Activated CD8-positive, alpha-beta T cell treated with anti-CD3 and anti-CD28 coated beads for 36 hours (primary cell): ENCODE results near the gene KIRREL1. TPM values are rescaled to one million over a fixed set of nuclear protein-coding genes. Genes with fewer than 3 reads are reported as not detected.
A peak's percentile ranks its signal among the peaks of the same experiment; 100 is the strongest.

Experiments
- ATAC-seq: fragments of 200-7000 bp; cut with Tn5 transposase; one replicate; pipeline ENCODE4 v1.10.0; 2021; ENCODE audit warnings: mild to moderate bottlenecking, moderate library complexity
- CTCF ChIA-PET: fragments of 350-600 bp; sonication (Branson Sonifier 250); formaldehyde crosslinking; loops from one replicate; lab custom pipeline; 2021; ENCODE audit warnings: antibody characterized with exemption; lab: Charles Lee
- POLR2A ChIA-PET: fragments of 350-600 bp; sonication (Branson Sonifier 250); formaldehyde crosslinking; loops from one replicate; lab custom pipeline; 2021; ENCODE audit warnings: antibody characterized with exemption; lab: Charles Lee
- DNase-seq: peaks from one replicate; pipeline ENCODE4 v3.0.0-alpha.2; 2020
- H3K27ac Mint-ChIP-seq: one replicate; pipeline ENCODE4 v1.8.0; 2021; ENCODE audit warnings: mild to moderate bottlenecking, mixed read lengths
- H3K27me3 Mint-ChIP-seq: one replicate; pipeline ENCODE4 v1.8.0; 2021; ENCODE audit warnings: mixed read lengths
- H3K36me3 Mint-ChIP-seq: one replicate; pipeline ENCODE4 v1.8.0; 2021; ENCODE audit warnings: low read depth, mixed read lengths
- H3K4me1 Mint-ChIP-seq: one replicate; pipeline ENCODE4 v1.8.0; 2021; ENCODE audit warnings: low read depth, mixed read lengths
- H3K4me3 Mint-ChIP-seq: one replicate; pipeline ENCODE4 v1.8.0; 2021; ENCODE audit warnings: mild to moderate bottlenecking, moderate library complexity, mixed read lengths
- H3K9me3 Mint-ChIP-seq: one replicate; pipeline ENCODE4 v1.8.0; 2021; ENCODE audit warnings: mixed read lengths
- intact Hi-C: fragments of 100-400 bp; cut with micrococcal nuclease; formaldehyde crosslinking; loops from one replicate; pipeline ENCODE4 v1.10.0; 2022
- total RNA-seq, 2 experiments: library from RNA; stranded (reverse); gene quantifications; one replicate each; pipeline ENCODE4 v1.2.3, GENCODE V29; 2021
- TF ChIP-seq, protein P1 (sequence below): fragments of 200-600 bp; IDR thresholded peaks from one replicate; pipeline ENCODE4 v1.8.0; 2022; ENCODE audit warnings: antibody characterized with exemption, mild to moderate bottlenecking

The KIRREL1 gene
- total RNA-seq, 2 experiments from 2014 or later = 0.11 to 0.16 TPM

- Mint-ChIP-seq H3K4me1 (no peaks in the 10 kb centered on the region), H3K27me3 (no peaks in the 10 kb centered on the region), H3K9me3 (no peaks in the 10 kb centered on the region), H3K36me3 (no peaks in the 10 kb centered on the region), H3K27ac (no peak overlapping the region), H3K4me3 (no peak overlapping the region)
- CTCF ChIA-PET = no interaction called here
- POLR2A ChIA-PET = no interaction called here
- DNase-seq = no peak
- ATAC-seq = no peak
- intact Hi-C loops = no loop called here
- TF ChIP-seq, protein P1, sequence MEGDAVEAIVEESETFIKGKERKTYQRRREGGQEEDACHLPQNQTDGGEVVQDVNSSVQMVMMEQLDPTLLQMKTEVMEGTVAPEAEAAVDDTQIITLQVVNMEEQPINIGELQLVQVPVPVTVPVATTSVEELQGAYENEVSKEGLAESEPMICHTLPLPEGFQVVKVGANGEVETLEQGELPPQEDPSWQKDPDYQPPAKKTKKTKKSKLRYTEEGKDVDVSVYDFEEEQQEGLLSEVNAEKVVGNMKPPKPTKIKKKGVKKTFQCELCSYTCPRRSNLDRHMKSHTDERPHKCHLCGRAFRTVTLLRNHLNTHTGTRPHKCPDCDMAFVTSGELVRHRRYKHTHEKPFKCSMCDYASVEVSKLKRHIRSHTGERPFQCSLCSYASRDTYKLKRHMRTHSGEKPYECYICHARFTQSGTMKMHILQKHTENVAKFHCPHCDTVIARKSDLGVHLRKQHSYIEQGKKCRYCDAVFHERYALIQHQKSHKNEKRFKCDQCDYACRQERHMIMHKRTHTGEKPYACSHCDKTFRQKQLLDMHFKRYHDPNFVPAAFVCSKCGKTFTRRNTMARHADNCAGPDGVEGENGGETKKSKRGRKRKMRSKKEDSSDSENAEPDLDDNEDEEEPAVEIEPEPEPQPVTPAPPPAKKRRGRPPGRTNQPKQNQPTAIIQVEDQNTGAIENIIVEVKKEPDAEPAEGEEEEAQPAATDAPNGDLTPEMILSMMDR = no peak
Measured at GRCh38 chr1:158028969-158029368, 35.5 kb downstream of the KIRREL1 start.

DNA sequence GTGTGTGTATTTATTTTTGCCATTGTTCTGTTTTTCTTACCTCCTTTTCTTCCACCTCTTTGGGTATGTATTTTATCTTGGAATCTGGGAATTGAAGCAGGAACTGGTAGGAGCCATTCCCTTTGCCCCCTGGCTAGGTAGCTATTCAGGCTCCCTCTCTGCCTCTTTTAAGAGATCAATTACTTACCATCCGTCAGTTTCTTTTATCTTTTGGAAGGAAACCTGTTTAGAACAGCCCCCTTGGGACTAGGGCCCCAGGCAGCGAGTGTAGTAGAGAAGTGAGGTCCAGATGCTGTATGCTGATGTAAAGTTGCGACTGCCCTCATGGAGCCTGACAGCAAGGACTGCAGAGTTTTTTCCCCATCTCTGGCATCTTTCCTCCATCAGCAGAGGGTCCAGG lies 41.6 kb downstream of the KIRREL1 start:
- TF ChIP-seq, protein P1 = no peak
- Mint-ChIP-seq H3K27ac (no peak overlapping the region), H3K9me3 (no peaks in the 10 kb centered on the region), H3K4me3 (no peak overlapping the region), H3K27me3 (no peaks in the 10 kb centered on the region), H3K4me1 (no peaks in the 10 kb centered on the region), H3K36me3 (no peaks in the 10 kb centered on the region)
- intact Hi-C loops = no loop called here
- DNase-seq (no peak), ATAC-seq (no peak)
- CTCF ChIA-PET = interaction anchor here (1.1 to 1.7 kb wide), 5 partner anchors 18 to 45 kb away, joined by 3 to 14 read pairs (median 4); no protein-coding TSS in a partner anchor
- POLR2A ChIA-PET = no interaction called here

DNA sequence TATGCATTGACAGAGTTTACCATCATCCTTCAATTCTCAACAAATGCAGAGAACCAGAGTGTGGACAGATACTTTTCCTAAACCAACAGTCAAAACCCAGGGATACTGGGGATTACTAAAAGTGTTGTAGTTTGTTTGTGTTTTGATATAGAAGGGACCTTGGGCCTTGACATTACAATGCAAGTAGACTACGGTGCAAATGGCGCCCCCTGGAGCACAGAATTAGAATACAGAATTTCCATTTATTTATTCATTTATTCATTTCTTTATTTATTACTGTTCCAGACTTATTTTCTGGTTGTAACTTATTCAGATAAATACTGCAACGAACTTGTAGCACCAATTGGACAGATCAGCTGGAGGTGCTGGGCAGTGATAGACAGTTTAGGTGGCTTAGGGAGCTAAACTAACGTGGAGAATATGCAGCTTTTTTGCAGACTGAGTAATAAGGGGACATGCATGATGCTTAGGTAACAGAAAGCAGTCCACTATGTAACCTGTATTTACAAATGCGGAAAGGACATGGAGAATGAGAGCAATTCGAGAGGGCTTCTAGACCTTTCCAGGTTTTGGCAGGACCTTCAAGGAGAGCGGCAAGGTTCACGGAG lies 42.6 kb downstream of the KIRREL1 start:
- Mint-ChIP-seq H3K36me3 (no peaks in the 10 kb centered on the region), H3K4me1 (no peaks in the 10 kb centered on the region), H3K4me3 (no peak overlapping the region), H3K27ac (no peak overlapping the region), H3K9me3 (no peaks in the 10 kb centered on the region), H3K27me3 (no peaks in the 10 kb centered on the region)
- CTCF ChIA-PET = interaction anchor here (0.7 to 1.7 kb wide), 11 partner anchors 9 to 88 kb away, joined by 3 to 10 read pairs (median 3); no protein-coding TSS in a partner anchor
- intact Hi-C loops = no loop called here
- DNase-seq = peak; percentile 42
- POLR2A ChIA-PET = interaction anchor here (0.7 kb wide), 1 partner anchor 19 kb away, joined by 3 read pairs; no protein-coding TSS in a partner anchor
- TF ChIP-seq, protein P1 = peak; percentile 84
- ATAC-seq = no peak

- CTCF ChIA-PET = interaction anchor here (0.9 to 1.6 kb wide), 8 partner anchors 8 to 87 kb away, joined by 3 to 10 read pairs (median 4); no protein-coding TSS in a partner anchor
- intact Hi-C loops = no loop called here
- no peaks in the 10 kb centered on the region for H3K27me3 Mint-ChIP-seq
- TF ChIP-seq, protein P1 = no peak
- no peaks in the 10 kb centered on the region for H3K9me3 Mint-ChIP-seq
- no peaks in the 10 kb centered on the region for H3K4me1 Mint-ChIP-seq
- no peak for ATAC-seq
- no peaks in the 10 kb centered on the region for H3K36me3 Mint-ChIP-seq
- no peak for DNase-seq
- H3K27ac Mint-ChIP-seq = no peak overlapping the region
- POLR2A ChIA-PET = interaction anchor here (0.7 kb wide), 1 partner anchor 18 kb away, joined by 3 read pairs; no protein-coding TSS in a partner anchor
- H3K4me3 Mint-ChIP-seq = no peak overlapping the region
Measured at GRCh38 chr1:158037008-158037865, 43.8 kb downstream of the KIRREL1 start.
